Heart left ventricle (tissue), 16 donors: ENCODE measurements around the gene LLPH. TPM values are rescaled to one million over a fixed set of nuclear protein-coding genes. Genes with fewer than 3 reads are reported as not detected.

Experiments
- ATAC-seq, 4 donors: fragments of 200-7000 bp; cut with Tn5 transposase; one replicate each; pipeline ENCODE4 v1.9.1; 2020 to 2022; ENCODE audit warnings: moderate library complexity in 4 of 4, mild to moderate bottlenecking in 3 of 4, moderate number of reproducible peaks in 1 of 4
- DNase-seq, 5 donors: peaks; one replicate each; pipeline ENCODE4 v3.0.0-alpha.2; 2020
- H3K27ac ChIP-seq, 12 donors: fragments of 200-600 bp; sonication (generic) in 4 of 12; one replicate each; pipeline versions ENCODE4 v1.5.0 to v1.8.0; 2016 to 2022; ENCODE audit warnings: mild to moderate bottlenecking in 2 of 12
- H3K27me3 ChIP-seq, 9 donors: fragments of 200-600 bp; sonication (generic) in 2 of 9; one replicate each; pipeline versions ENCODE4 v1.5.1 to v1.8.0; 2016 to 2022; ENCODE audit warnings: mild to moderate bottlenecking in 3 of 9
- H3K36me3 ChIP-seq, 9 donors: fragments of 200-600 bp; sonication (generic) in 2 of 9; one replicate each; pipeline versions ENCODE4 v1.5.0 to v1.8.0; 2018 to 2022; ENCODE audit warnings: mild to moderate bottlenecking in 2 of 9
- H3K4me1 ChIP-seq, 12 donors: fragments of 200-600 bp; sonication (generic) in 4 of 12; one replicate each; pipeline versions ENCODE4 v1.5.0 to v1.8.0; 2016 to 2022; ENCODE audit warnings: mild to moderate bottlenecking in 3 of 12
- H3K4me3 ChIP-seq, 12 donors: fragments of 200-600 bp; sonication (generic) in 4 of 12; one replicate each; pipeline versions ENCODE4 v1.5.0 to v1.8.0; 2017 to 2022; ENCODE audit warnings: mild to moderate bottlenecking in 9 of 12, moderate library complexity in 4 of 12
- H3K9me3 ChIP-seq, 12 donors: fragments of 200-600 bp; sonication (generic) in 4 of 12; one replicate each; pipeline versions ENCODE4 v1.5.0 to v1.8.0; 2016 to 2022; ENCODE audit warnings: mild to moderate bottlenecking in 1 of 12
- POLR2A ChIP-seq, 2 donors: fragments of 450-650 bp; IDR thresholded peaks; one replicate each; pipeline ENCODE4 v1.6.1; 2017; ENCODE audit warnings: antibody characterized with exemption in 2 of 2, mild to moderate bottlenecking in 2 of 2, moderate library complexity in 2 of 2
- WGBS, 4 donors: extraction: QIAGEN DNeasy Blood & Tissue Kit in 2 of 4; methylation state at CpG; one replicate each; pipeline versions ENCODE4 v1.1.5 to v1.1.7; 2013 to 2018; 5-methylcytosine and 5-hydroxymethylcytosine counted together
- intact Hi-C, 10 donors: fragments of 100-400 bp; cut with DNase I; formaldehyde crosslinking; loops; one replicate each; pipeline versions ENCODE4 v1.11.1 to v1.14.2; 2022
- polyA plus RNA-seq, 2 donors: library from polyadenylated mRNA; stranded (reverse); fragments of 200-250 nt; gene quantifications; one replicate each; pipeline ENCODE4 v1.2.3, GENCODE V29; 2013
- total RNA-seq, 9 donors: library from RNA; depleted of rRNA in 2 of 9; stranded (reverse); fragments of >200 nt in 2 of 9; fragmentation: NEBNext Ultra II Directional in 3 of 9; extraction: Animal tissue kit (Norgen Biotek cat#: 25700) in 3 of 9; gene quantifications; one replicate each; pipeline versions ENCODE4 v1.1.0 to v1.2.4, GENCODE V29; 2016 to 2023
- TF ChIP-seq, protein P1 (sequence below), 12 donors: fragments of 200-600 bp; sonication (generic) in 4 of 12; IDR thresholded peaks; one replicate each; pipeline versions ENCODE4 v1.5.0 to v1.8.0; 2018 to 2022; ENCODE audit warnings: antibody characterized with exemption in 12 of 12, mild to moderate bottlenecking in 5 of 12
- donor health status: ischemic (EF 13 %, LVEDD 7.1; RV severe dilation, severe dysfunction).
- donor health status: healthy with polysubstance abuse.
- donor health status: DM: no; HTN: yes; CAD: no.
- donor health status: DM: no; HTN: no; CAD: no.
- donor health status: ischemic (EF 25% LVEDD 6.9; RV normal size, moderate dysfunction).
- donor health status: ischemic (EF 25% LVEDD 5.7; RV mildly dilated, moderate dysfunction).
- donor health status: healthy.
- donor health status: DM: yes; HTN: yes; CAD: no.
- donor health status: ischemic (EF 35%, LVEDD 5.7; RV mildly dilated, moderate dysfunction).
- donor health status: nonischemic (EF 11% LVEDD 7.7; RV severe dilation, severe dysfunction).
- donor health status: DM: yes; HTN: yes; CAD: no.
- donor health status: PGD.
- donor health status: ischemic (EF 29% LVEDD 5.4; RV normal size, mild dysfunction).
- donor health status: nonischemic (EF 23%, LVEDD 6.1; RV moderate dilation, normal function).

LLPH gene
- total and polyA plus RNA-seq, 11 donors: 5.0 to 49.1 (median 18.3) TPM

DNA sequence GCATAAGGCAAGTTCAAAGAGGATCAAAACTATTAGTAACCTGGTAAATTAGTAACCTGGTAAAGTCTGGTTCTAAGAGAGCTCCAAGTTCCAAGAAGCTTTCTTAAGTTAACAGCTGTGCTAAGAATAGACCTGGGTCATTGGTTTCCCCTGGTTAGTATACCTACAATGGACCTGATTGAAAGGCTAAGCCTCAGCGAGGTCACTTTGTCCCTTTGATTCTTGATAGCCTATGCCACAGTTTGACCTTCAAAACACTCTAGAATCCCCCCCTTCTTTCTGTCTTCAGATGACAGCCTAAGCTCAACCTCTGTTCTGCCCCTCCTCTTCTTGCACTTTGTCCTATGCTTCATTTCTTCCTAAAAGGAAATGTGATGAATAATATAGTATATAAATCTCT is 53.0 kb downstream of the LLPH start:
- no peaks in the 10 kb centered on the region for H3K9me3 ChIP-seq
- peaks cover 0 to 2% (median 0%) of the 10 kb centered on the region in 12 donors for H3K4me1 ChIP-seq
- H3K36me3 ChIP-seq: no peaks in the 10 kb centered on the region
- WGBS, 4 donors: 85 to 96% (median 95%) methylated on average over 1 of the region's 1 CpG
- intact Hi-C loops: no loop called here
- ATAC-seq (no peak), DNase-seq (no peak)
- H3K27me3 ChIP-seq: peaks cover 0 to 4% (median 0%) of the 10 kb centered on the region in 9 donors
- no peak overlapping the region for H3K4me3 ChIP-seq
- TF ChIP-seq, protein P1, sequence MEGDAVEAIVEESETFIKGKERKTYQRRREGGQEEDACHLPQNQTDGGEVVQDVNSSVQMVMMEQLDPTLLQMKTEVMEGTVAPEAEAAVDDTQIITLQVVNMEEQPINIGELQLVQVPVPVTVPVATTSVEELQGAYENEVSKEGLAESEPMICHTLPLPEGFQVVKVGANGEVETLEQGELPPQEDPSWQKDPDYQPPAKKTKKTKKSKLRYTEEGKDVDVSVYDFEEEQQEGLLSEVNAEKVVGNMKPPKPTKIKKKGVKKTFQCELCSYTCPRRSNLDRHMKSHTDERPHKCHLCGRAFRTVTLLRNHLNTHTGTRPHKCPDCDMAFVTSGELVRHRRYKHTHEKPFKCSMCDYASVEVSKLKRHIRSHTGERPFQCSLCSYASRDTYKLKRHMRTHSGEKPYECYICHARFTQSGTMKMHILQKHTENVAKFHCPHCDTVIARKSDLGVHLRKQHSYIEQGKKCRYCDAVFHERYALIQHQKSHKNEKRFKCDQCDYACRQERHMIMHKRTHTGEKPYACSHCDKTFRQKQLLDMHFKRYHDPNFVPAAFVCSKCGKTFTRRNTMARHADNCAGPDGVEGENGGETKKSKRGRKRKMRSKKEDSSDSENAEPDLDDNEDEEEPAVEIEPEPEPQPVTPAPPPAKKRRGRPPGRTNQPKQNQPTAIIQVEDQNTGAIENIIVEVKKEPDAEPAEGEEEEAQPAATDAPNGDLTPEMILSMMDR (IDR thresholded peaks at IDR 0.05): no peak
- no peak for TF ChIP-seq POLR2A (IDR thresholded peaks at IDR 0.05)
- H3K27ac ChIP-seq: no peak overlapping the region

DNA sequence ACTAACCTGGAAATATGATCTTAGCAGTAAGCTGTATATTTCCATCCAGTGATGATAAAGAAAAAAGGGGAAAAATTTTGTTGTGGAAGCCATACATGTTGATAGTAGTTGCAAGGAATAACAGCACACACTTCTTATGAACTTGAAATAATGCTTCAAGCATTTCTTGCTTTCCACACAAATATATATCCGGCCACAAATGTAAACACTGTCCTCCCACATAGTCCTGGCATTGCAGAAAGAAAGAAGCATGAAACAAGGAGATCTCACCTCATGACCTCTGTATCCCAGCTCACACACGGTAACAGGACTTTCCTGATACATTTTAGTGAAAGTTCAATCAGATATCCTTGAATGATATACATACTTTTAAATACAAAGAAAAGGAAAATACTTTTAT is 56.0 kb downstream of the LLPH start:
- DNase-seq (no peak), ATAC-seq (no peak)
- no peaks in the 10 kb centered on the region for H3K36me3 ChIP-seq
- H3K9me3 ChIP-seq: no peaks in the 10 kb centered on the region
- intact Hi-C loops: no loop called here
- peaks cover 0 to 4% (median 0%) of the 10 kb centered on the region in 9 donors for H3K27me3 ChIP-seq
- WGBS, 4 donors: 62 to 76% (median 71%) methylated on average over 2 of the region's 2 CpGs
- TF ChIP-seq, protein P1 (IDR thresholded peaks at IDR 0.05): no peak
- no peak for TF ChIP-seq POLR2A (IDR thresholded peaks at IDR 0.05)
- no peak overlapping the region for H3K4me3 ChIP-seq
- H3K4me1 ChIP-seq: peaks cover 0 to 20% (median 0%) of the 10 kb centered on the region in 12 donors
- H3K27ac ChIP-seq: no peak overlapping the region

DNA sequence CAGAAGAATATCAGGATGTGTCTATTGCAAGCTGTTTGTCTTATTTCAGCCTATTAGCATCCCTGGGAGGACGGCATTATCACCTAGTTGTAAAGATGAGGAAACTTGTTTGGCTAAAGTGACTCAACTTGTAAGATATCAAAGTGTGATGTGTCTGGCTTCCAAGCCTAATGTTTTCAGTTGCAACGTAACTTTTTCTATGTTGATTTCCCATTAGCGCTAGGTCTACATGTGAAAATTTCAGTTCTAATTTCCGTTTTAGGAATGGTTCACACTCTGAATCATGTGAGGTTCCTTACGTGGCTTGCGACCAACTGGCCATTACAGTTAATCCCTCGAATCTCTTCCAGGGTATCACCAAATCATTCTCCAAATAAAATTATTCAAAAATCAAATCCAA is 58.0 kb downstream of the LLPH start:
- TF ChIP-seq, protein P1 (IDR thresholded peaks at IDR 0.05): no peak
- no peak for TF ChIP-seq POLR2A (IDR thresholded peaks at IDR 0.05)
- Histone ChIP-seq H3K4me3 (no peak overlapping the region), H3K9me3 (no peaks in the 10 kb centered on the region), H3K4me1 (peaks cover 0 to 20% (median 0%) of the 10 kb centered on the region in 12 donors), H3K27ac (no peak overlapping the region), H3K27me3 (peaks cover 0 to 3% (median 0%) of the 10 kb centered on the region in 9 donors), H3K36me3 (no peaks in the 10 kb centered on the region)
- 85 to 90% (median 87%) methylated on average over 7 of the region's 7 CpGs for WGBS, 4 donors
- ATAC-seq (no peak), DNase-seq (no peak)
- intact Hi-C loops: no loop called here

DNA sequence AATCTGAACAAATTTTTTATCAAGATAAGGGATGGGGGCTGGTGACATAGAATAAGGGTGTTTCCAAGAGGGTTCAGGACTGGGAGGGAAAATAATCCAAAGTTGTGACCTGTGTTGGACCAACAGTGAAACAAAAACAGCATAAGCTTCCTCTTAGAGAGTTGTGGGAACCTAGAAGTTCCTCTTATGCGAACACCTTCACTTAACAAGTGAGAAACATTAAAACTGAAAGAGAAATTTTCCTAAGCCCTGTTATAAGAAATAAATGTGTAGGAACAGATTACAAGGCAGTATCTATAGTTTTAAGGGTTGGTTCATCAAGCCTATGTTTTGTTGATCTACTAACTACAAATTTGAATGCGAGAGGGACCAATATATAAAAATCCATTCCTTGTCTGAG is 58.4 kb downstream of the LLPH start:
- Histone ChIP-seq H3K36me3 (no peaks in the 10 kb centered on the region), H3K9me3 (no peaks in the 10 kb centered on the region), H3K4me3 (no peak overlapping the region), H3K27me3 (no peaks in the 10 kb centered on the region), H3K27ac (peak overlapping the region in 1 of 12 donors; percentile 15), H3K4me1 (peaks cover 0 to 20% (median 0%) of the 10 kb centered on the region in 12 donors)
- WGBS, 4 donors: 83 to 89% (median 87%) methylated on average over 2 of the region's 2 CpGs
- intact Hi-C loops: no loop called here
- no peak for DNase-seq
- ATAC-seq: no peak
- TF ChIP-seq POLR2A (IDR thresholded peaks at IDR 0.05): no peak
- TF ChIP-seq, protein P1 (IDR thresholded peaks at IDR 0.05): no peak
